Large intestine (tissue), 3 donors: ENCODE data around the gene IFIT3. TPM values are rescaled to one million over a fixed set of nuclear protein-coding genes. Genes with fewer than 3 reads are reported as not detected.
A peak's percentile ranks its signal among the peaks of the same experiment; 100 is the strongest.

Experiments used
- DNase-seq, 2 donors: peaks; one replicate each; pipeline versions ENCODE4 v3.0.0 to v3.0.0-alpha.2; 2013
- H3K27ac ChIP-seq: one replicate; pipeline ENCODE4 v1.5.1; 2013; ENCODE audit warnings: low read length
- H3K27me3 ChIP-seq: 2 replicates; pipeline ENCODE4 v1.6.1; 2013; ENCODE audit warnings: low read length; ENCODE audit not compliant: control insufficient read depth, insufficient read depth
- H3K36me3 ChIP-seq: 2 replicates; pipeline ENCODE4 v1.6.1; 2013; ENCODE audit warnings: low read length; ENCODE audit not compliant: control insufficient read depth, insufficient read depth
- H3K4me1 ChIP-seq: one replicate; pipeline ENCODE4 v1.6.1; 2013; ENCODE audit warnings: low read length; ENCODE audit not compliant: control insufficient read depth, insufficient read depth
- H3K4me3 ChIP-seq: one replicate; pipeline ENCODE4 v1.5.1; 2013; ENCODE audit warnings: low read length
- H3K9me3 ChIP-seq: one replicate; pipeline ENCODE4 v1.6.1; 2013; ENCODE audit warnings: mild to moderate bottlenecking, low read depth, low read length, moderate library complexity; ENCODE audit not compliant: control insufficient read depth
- WGBS: methylation state at CpG from one replicate; pipeline ENCODE4 v1.1.5; 2013; ENCODE audit warnings: low lambda C conversion rate; ENCODE audit not compliant: insufficient coverage; 5-methylcytosine and 5-hydroxymethylcytosine counted together
- polyA plus RNA-seq: library from polyadenylated mRNA; unstranded; fragments of 120-200 nt; gene quantifications from one replicate; pipeline ENCODE4 v1.2.1, GENCODE V29; 2013

The IFIT3 gene
- polyA plus RNA-seq, 1 donor: 24.0 TPM

DNA sequence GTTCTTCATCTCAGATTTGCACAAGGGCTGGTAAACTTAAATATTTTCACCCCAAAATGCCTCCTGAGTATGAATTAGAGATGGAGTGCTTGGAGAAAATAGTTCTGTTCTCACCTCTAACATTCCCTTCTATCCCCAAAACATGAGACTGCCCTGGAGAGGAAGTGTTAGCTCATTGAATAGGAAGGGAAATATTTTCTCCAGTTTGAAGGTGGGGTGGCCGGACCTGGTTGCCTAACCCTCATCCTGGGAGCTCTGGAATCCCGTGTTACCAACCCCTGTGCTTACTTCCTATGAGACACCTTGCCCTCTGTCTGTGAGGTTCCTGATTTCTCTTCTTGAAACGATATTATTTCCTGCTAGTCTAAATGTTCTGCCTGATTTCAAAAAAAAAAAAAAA lies 25.2 kb upstream of the IFIT3 start:
- Histone ChIP-seq H3K27me3 (no peaks in the 10 kb centered on the region), H3K27ac (peak overlapping the region; percentile 73), H3K4me1 (peaks cover 5% of the 10 kb centered on the region), H3K36me3 (peaks cover 11% of the 10 kb centered on the region), H3K9me3 (peaks cover 4% of the 10 kb centered on the region), H3K4me3 (no peak overlapping the region)
- no CpG with 5 or more reads among the region's 3 CpGs for WGBS
- no peak for DNase-seq

DNA sequence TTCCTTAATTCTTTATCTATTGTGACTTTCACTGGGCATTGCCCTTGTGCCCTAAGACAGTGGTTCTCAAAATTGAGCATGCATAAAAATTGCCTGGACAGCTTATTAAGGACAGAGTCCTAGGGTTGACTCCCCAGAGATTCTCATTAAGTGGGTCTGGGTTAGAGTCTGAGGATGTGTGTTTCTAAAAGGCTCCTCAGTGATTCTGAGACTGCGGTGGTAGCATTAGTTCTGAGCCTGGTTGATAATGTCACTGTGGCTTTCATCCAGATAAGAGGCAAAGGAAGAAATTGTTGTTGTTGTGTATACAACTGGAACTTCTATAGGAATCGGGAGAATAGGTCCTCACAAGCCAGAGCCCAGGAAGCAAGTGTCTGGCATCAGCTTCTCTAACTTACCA lies 24.6 kb upstream of the IFIT3 start:
- Histone ChIP-seq H3K27me3 (no peaks in the 10 kb centered on the region), H3K4me3 (no peak overlapping the region), H3K4me1 (peaks cover 5% of the 10 kb centered on the region), H3K27ac (no peak overlapping the region), H3K36me3 (peaks cover 11% of the 10 kb centered on the region), H3K9me3 (peaks cover 4% of the 10 kb centered on the region)
- no CpG with 5 or more reads among the region's 2 CpGs for WGBS
- DNase-seq: no peak

DNA sequence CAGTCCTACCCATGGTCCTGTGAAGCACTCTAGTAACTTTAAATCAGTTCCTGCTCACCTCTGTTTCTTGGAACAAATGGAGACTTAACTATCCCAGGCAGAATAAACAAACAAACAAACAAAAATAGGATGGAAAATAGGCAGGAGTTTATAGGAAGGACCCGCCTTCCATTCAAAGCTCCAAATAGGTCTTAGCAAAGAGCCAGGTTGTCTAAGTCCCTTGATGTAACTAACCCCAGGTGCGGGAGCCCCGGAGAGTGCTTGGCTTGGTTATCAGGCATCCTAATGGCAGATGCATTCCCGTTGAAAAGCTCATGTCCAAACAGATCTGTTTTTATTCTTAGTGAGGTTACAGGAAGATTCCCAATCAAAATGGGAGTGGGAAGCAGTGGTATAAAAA lies 23.8 kb upstream of the IFIT3 start:
- no peak overlapping the region for H3K27ac ChIP-seq
- H3K4me3 ChIP-seq: no peak overlapping the region
- WGBS: no CpG with 5 or more reads among the region's 4 CpGs
- H3K9me3 ChIP-seq: peaks cover 4% of the 10 kb centered on the region
- H3K4me1 ChIP-seq: peaks cover 5% of the 10 kb centered on the region
- DNase-seq: no peak
- H3K27me3 ChIP-seq: no peaks in the 10 kb centered on the region
- peaks cover 11% of the 10 kb centered on the region for H3K36me3 ChIP-seq

DNA sequence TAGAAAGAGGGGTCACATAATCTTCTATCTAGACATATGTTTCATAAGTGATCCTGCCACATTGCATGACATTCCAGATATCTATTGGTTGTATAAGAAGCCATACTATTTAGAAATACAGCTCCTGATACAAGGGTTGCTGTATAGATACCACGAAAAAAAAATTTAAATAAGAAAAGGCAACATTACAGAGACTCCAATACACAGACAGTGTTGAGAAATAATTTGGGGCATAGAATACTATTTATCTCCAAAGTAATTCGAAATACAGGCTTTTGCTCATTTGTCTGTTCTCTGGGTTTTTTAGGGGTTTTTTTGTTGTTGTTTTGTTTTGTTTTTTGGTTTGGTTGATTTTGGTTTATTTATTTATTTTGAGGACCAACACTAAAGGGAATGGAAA lies 23.4 kb upstream of the IFIT3 start:
- H3K4me3 ChIP-seq: no peak overlapping the region
- H3K27ac ChIP-seq: no peak overlapping the region
- peaks cover 5% of the 10 kb centered on the region for H3K4me1 ChIP-seq
- peaks cover under 1% of the 10 kb centered on the region for H3K9me3 ChIP-seq
- H3K27me3 ChIP-seq: no peaks in the 10 kb centered on the region
- no peak for DNase-seq
- peaks cover 11% of the 10 kb centered on the region for H3K36me3 ChIP-seq
- 100% methylated on average over 2 of the region's 2 CpGs for WGBS

DNA sequence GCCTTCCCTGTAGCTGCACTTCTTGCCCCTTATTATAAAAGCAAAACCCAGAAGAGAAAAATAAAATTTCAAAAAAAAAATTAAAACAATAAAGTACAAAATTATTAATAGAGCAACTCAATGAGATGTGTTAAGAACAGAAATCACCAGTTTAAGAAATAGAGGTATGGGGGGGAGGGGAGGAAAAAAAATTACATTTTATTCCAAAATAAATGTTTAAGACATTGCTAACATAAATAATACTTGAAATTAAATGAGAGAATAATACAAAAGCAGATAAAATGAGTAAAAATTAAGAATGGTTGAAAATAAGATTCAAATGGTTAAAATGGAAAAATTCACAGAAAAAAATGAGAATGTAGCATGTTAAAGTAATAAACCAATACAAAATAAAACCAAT lies 22.9 kb upstream of the IFIT3 start:
- Histone ChIP-seq H3K27ac (no peak overlapping the region), H3K4me1 (peaks cover 5% of the 10 kb centered on the region), H3K36me3 (peaks cover 11% of the 10 kb centered on the region), H3K4me3 (no peak overlapping the region), H3K9me3 (no peaks in the 10 kb centered on the region), H3K27me3 (no peaks in the 10 kb centered on the region)
- no peak for DNase-seq

DNA sequence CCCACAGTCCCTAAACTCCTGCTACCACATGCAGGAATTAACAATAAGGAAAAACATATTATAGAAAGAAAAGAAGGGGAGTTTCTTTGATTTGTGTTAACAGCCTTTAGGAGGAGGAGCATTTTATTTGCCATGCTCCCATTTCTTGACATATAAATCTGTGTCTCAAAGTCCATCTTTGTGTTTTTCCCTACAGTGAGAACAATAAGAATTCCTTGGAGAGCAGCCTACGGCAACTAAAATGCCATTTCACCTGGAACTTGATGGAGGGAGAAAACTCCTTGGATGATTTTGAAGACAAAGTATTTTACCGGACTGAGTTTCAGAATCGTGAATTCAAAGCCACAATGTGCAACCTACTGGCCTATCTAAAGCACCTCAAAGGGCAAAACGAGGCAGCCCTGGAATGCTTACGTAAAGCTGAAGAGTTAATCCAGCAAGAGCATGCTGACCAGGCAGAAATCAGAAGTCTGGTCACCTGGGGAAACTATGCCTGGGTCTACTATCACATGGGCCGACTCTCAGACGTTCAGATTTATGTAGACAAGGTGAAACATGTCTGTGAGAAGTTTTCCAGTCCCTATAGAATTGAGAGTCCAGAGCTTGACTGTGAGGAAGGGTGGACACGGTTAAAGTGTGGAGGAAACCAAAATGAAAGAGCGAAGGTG lies 21.9 kb upstream of the IFIT3 start:
- DNase-seq: no peak
- H3K27ac ChIP-seq: no peak overlapping the region

DNA sequence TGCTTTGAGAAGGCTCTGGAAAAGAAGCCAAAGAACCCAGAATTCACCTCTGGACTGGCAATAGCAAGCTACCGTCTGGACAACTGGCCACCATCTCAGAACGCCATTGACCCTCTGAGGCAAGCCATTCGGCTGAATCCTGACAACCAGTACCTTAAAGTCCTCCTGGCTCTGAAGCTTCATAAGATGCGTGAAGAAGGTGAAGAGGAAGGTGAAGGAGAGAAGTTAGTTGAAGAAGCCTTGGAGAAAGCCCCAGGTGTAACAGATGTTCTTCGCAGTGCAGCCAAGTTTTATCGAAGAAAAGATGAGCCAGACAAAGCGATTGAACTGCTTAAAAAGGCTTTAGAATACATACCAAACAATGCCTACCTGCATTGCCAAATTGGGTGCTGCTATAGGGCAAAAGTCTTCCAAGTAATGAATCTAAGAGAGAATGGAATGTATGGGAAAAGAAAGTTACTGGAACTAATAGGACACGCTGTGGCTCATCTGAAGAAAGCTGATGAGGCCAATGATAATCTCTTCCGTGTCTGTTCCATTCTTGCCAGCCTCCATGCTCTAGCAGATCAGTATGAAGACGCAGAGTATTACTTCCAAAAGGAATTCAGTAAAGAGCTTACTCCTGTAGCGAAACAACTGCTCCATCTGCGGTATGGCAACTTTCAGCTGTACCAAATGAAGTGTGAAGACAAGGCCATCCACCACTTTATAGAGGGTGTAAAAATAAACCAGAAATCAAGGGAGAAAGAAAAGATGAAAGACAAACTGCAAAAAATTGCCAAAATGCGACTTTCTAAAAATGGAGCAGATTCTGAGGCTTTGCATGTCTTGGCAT lies 21.1 kb upstream of the IFIT3 start:
- H3K4me3 ChIP-seq: no peak overlapping the region
- H3K36me3 ChIP-seq: peaks cover 11% of the 10 kb centered on the region
- H3K9me3 ChIP-seq: no peaks in the 10 kb centered on the region
- no peaks in the 10 kb centered on the region for H3K27me3 ChIP-seq
- peaks cover 2% of the 10 kb centered on the region for H3K4me1 ChIP-seq
- no peak for DNase-seq
- no peak overlapping the region for H3K27ac ChIP-seq
- 100% methylated on average over 5 of the region's 13 CpGs for WGBS

More for the DNA sequence above, 21.9 kb upstream of the IFIT3 start:
- no CpG with 5 or more reads among the region's 9 CpGs for WGBS
- peaks cover 11% of the 10 kb centered on the region for H3K36me3 ChIP-seq
- peaks cover 5% of the 10 kb centered on the region for H3K4me1 ChIP-seq
- H3K9me3 ChIP-seq: no peaks in the 10 kb centered on the region
- H3K4me3 ChIP-seq: no peak overlapping the region
- H3K27me3 ChIP-seq: no peaks in the 10 kb centered on the region

DNA sequence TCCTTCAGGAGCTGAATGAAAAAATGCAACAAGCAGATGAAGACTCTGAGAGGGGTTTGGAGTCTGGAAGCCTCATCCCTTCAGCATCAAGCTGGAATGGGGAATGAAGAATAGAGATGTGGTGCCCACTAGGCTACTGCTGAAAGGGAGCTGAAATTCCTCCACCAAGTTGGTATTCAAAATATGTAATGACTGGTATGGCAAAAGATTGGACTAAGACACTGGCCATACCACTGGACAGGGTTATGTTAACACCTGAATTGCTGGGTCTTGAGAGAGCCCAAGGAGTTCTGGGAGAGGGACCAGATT lies 20.6 kb upstream of the IFIT3 start:
- H3K36me3 ChIP-seq: peaks cover 11% of the 10 kb centered on the region
- DNase-seq: no peak
- H3K9me3 ChIP-seq: no peaks in the 10 kb centered on the region
- H3K27me3 ChIP-seq: no peaks in the 10 kb centered on the region
- no peak overlapping the region for H3K4me3 ChIP-seq
- H3K27ac ChIP-seq: no peak overlapping the region
- peaks cover 2% of the 10 kb centered on the region for H3K4me1 ChIP-seq

DNA sequence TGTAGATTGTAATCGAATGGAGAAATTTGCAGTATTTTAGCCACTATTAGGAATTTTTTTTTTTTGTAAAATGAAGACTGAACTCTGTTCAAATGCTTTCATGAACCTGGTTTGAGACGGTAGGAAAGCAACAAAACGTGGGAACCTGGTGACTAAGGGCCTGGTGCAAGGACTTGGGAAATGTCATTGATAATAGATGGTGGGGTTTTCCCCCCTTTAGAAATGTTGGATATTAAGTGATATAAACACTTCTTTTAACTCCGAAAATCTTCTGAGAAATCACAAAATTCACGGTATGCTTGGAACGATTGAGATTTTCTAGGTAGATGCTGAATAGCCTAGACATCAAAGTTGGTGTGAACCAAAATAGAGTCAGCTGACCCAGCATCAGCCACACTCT lies 19.5 kb upstream of the IFIT3 start:
- Histone ChIP-seq H3K9me3 (no peaks in the 10 kb centered on the region), H3K4me1 (no peaks in the 10 kb centered on the region), H3K27me3 (no peaks in the 10 kb centered on the region), H3K27ac (no peak overlapping the region), H3K4me3 (no peak overlapping the region), H3K36me3 (peaks cover 11% of the 10 kb centered on the region)
- 100% methylated on average over 1 of the region's 6 CpGs for WGBS
- DNase-seq: no peak

DNA sequence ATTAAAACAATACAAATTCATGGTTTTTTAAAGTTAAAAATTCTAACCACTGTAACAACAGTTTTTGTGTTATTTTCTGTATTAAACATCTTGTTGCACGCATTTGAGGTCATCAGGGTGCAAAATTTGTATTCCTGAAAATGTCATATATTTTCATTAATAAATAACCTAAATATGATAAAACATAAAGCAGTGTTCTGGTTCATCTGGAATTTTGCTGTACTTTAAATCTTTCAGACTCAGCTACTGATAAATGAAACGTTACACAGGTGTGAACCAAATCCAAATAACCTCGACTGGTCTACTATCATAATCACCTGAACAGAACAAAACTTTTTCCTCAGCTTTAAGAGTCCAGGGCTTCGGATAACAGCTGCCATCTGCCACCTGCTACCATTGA lies 19.1 kb upstream of the IFIT3 start:
- no peak for DNase-seq
- H3K36me3 ChIP-seq: peaks cover 11% of the 10 kb centered on the region
- no peaks in the 10 kb centered on the region for H3K27me3 ChIP-seq
- H3K9me3 ChIP-seq: no peaks in the 10 kb centered on the region
- H3K4me1 ChIP-seq: no peaks in the 10 kb centered on the region
- WGBS: no CpG with 5 or more reads among the region's 4 CpGs
- H3K27ac ChIP-seq: no peak overlapping the region
- H3K4me3 ChIP-seq: no peak overlapping the region
